SK-N-SH (cell line): ENCODE results near the gene FOXP1. TPM values are rescaled to one million over a fixed set of nuclear protein-coding genes. Genes with fewer than 3 reads are reported as not detected.

Source experiments
- CTCF ChIA-PET: fragments of 300-600, 350-600 bp; formaldehyde crosslinking; extraction: SDS; loops from one replicate; lab custom pipeline; 2021; lab: Yijun Ruan, JAX
- POLR2A ChIA-PET: fragments of 350-600 bp; sonication (Branson Sonifier 250); formaldehyde crosslinking; extraction: SDS; loops from one replicate; lab custom pipeline; 2020; ENCODE audit warnings: antibody characterized with exemption, inconsistent platforms; lab: Yijun Ruan, JAX
- DNase-seq: peaks from one replicate; pipeline ENCODE4 v3.0.0; 2012
- H2AFZ ChIP-seq: fragments of 200-600 bp; sonication (generic); 2 replicates; pipeline ENCODE4 v1.8.1; 2016; ENCODE audit warnings: antibody characterized with exemption, mild to moderate bottlenecking, low read depth
- H3F3A ChIP-seq: fragments of 200-600 bp; sonication (generic); replicated peaks from 2 replicates; pipeline ENCODE3; 2016; ENCODE audit warnings: antibody characterized with exemption, mild to moderate bottlenecking; ENCODE audit not compliant: insufficient read depth
- H3K27ac ChIP-seq, 2 experiments: fragments of 200-500 bp in 1 of 2; fragments of 200-600 bp in 1 of 2; sonication (Bioruptor generic) in 1 of 2; sonication (generic), shearing (Covaris generic) in 1 of 2; 2 replicates each; pipeline versions ENCODE4 v1.5.1 to v1.6.1; 2014 to 2016; ENCODE audit warnings: low read depth in 2 of 2, inconsistent platforms in 1 of 2, low read length in 1 of 2, mild to moderate bottlenecking in 1 of 2, mixed read lengths in 1 of 2
- H3K27me3 ChIP-seq: fragments of 200-600 bp; sonication (generic), shearing (Covaris generic); 2 replicates; pipeline ENCODE4 v1.6.1; 2016; ENCODE audit warnings: mixed run types; ENCODE audit not compliant: insufficient read depth
- H3K36me3 ChIP-seq, 2 experiments: fragments of 200-500 bp in 1 of 2; fragments of 200-600 bp in 1 of 2; sonication (Bioruptor generic) in 1 of 2; sonication (generic) in 1 of 2; replicated peaks in 1 of 2; 2 replicates each; pipeline versions ENCODE3 to v1.5.1; 2014 to 2016; ENCODE audit warnings: low read length in 1 of 2, mild to moderate bottlenecking in 1 of 2; ENCODE audit not compliant: insufficient read depth in 2 of 2, control insufficient read depth in 1 of 2
- H3K4me1 ChIP-seq, 2 experiments: fragments of 200-500 bp in 1 of 2; fragments of 200-600 bp in 1 of 2; sonication (Bioruptor generic) in 1 of 2; sonication (generic), shearing (Covaris generic) in 1 of 2; 2 replicates each; pipeline versions ENCODE4 v1.5.1 to v1.6.1; 2014 to 2016; ENCODE audit warnings: low read depth in 1 of 2, low read length in 1 of 2, mixed run types in 1 of 2; ENCODE audit not compliant: insufficient read depth in 2 of 2, control insufficient read depth in 1 of 2
- H3K4me2 ChIP-seq: fragments of 200-600 bp; sonication (generic), shearing (Covaris generic); 2 replicates; pipeline ENCODE4 v1.6.1; 2017; ENCODE audit warnings: mixed run types
- H3K4me3 ChIP-seq, 2 experiments: fragments of 200-500 bp in 1 of 2; fragments of 200-600 bp in 1 of 2; sonication (Bioruptor generic) in 1 of 2; sonication (generic), shearing (Covaris generic) in 1 of 2; 2 replicates each; pipeline versions ENCODE4 v1.5.1 to v1.8.1; 2014 to 2016; ENCODE audit warnings: low read depth in 2 of 2, inconsistent platforms in 1 of 2, low read length in 1 of 2, mild to moderate bottlenecking in 1 of 2, mixed read lengths in 1 of 2, moderate library complexity in 1 of 2
- H3K79me2 ChIP-seq: fragments of 200-600 bp; sonication (generic); 2 replicates; pipeline ENCODE4 v1.8.1; 2017; ENCODE audit warnings: mild to moderate bottlenecking; ENCODE audit not compliant: insufficient read depth
- H3K9ac ChIP-seq: fragments of 200-600 bp; sonication (generic); 2 replicates; pipeline ENCODE4 v1.6.1; 2017; ENCODE audit warnings: mixed run types
- H3K9me2 ChIP-seq: fragments of 200-600 bp; sonication (generic); 2 replicates; pipeline ENCODE4 v1.6.1; 2017; ENCODE audit warnings: mixed run types
- H3K9me3 ChIP-seq: fragments of 200-600 bp; sonication (generic); 2 replicates; pipeline ENCODE4 v1.6.1; 2017; ENCODE audit warnings: mixed run types, mild to moderate bottlenecking, moderate library complexity
- H4K20me1 ChIP-seq: fragments of 200-600 bp; sonication (generic); 2 replicates; pipeline ENCODE4 v1.6.1; 2017; ENCODE audit warnings: mild to moderate bottlenecking, mixed run types; ENCODE audit not compliant: insufficient read depth
- FOXJ3 ChIP-seq: sonication (generic); formaldehyde crosslinking; IDR thresholded peaks from 2 replicates; pipeline ENCODE4 v1.5.1; 2020; ENCODE audit warnings: mild to moderate bottlenecking, missing genetic modification reagents
- JUND ChIP-seq: IDR thresholded peaks from 2 replicates; pipeline ENCODE4 v1.4.0; 2012
- MEF2A ChIP-seq: IDR thresholded peaks from 2 replicates; pipeline ENCODE4 v1.4.0; 2012; ENCODE audit warnings: low read depth, borderline replicate concordance
- POLR2AphosphoS5 ChIP-seq: IDR thresholded peaks from 2 replicates; pipeline ENCODE4 v1.6.1; 2012; ENCODE audit warnings: low read depth, low read length
- RAD21 ChIP-seq: IDR thresholded peaks from 2 replicates; pipeline ENCODE4 v1.6.1; 2012; ENCODE audit warnings: mild to moderate bottlenecking, low read length
- TEAD4 ChIP-seq: IDR thresholded peaks from 2 replicates; pipeline ENCODE4 v1.4.0; 2012; ENCODE audit warnings: mild to moderate bottlenecking, borderline replicate concordance; ENCODE audit not compliant: insufficient read depth
- YY1 ChIP-seq: IDR thresholded peaks from 2 replicates; pipeline ENCODE4 v1.4.0; 2012; ENCODE audit warnings: low read depth, mild to moderate bottlenecking
- WGBS: methylation state at CpG from one replicate; pipeline ENCODE4 v1.1.6; 2017; ENCODE audit warnings: low lambda C conversion rate; 5-methylcytosine and 5-hydroxymethylcytosine counted together
- polyA plus RNA-seq, 3 experiments: library from polyadenylated mRNA; depleted of rRNA; stranded (reverse); fragments of >200 nt; gene quantifications; 2 replicates each; pipeline ENCODE4 v1.2.3, GENCODE V29; 2012
- TF ChIP-seq, protein P1 (sequence below): fragments of 150-350 bp; IDR thresholded peaks from 2 replicates; pipeline ENCODE4 v1.6.1; 2017; ENCODE audit warnings: antibody characterized with exemption, low read length, low read depth, borderline replicate concordance
- TF ChIP-seq, protein P2 (sequence below): IDR thresholded peaks from 2 replicates; pipeline ENCODE4; 2012

FOXP1 gene
- polyA plus RNA-seq, 1 of the 3 experiments (the other 2 are of a cell fraction) = 8.8 TPM

GRCh38 chr3:71384837-71385716 is 198.5 kb downstream of the FOXP1 start:
- DNase-seq = no peak
- peaks cover 95% of the 10 kb centered on the region for H3K79me2 ChIP-seq
- no peaks in the 10 kb centered on the region for H3K9me3 ChIP-seq
- 92% methylated on average over 7 of the region's 7 CpGs for WGBS
- peaks cover 10% of the 10 kb centered on the region for H3F3A ChIP-seq
- no peaks in the 10 kb centered on the region for H4K20me1 ChIP-seq
- H3K9me2 ChIP-seq = no peaks in the 10 kb centered on the region
- H2AFZ ChIP-seq = no peak overlapping the region
- H3K4me1 ChIP-seq = peaks cover 0 to 10% of the 10 kb centered on the region in 2 experiments; a peak in 1 of 4 replicates
- no peak overlapping the region for H3K4me2 ChIP-seq
- no peaks in the 10 kb centered on the region for H3K27me3 ChIP-seq
- H3K36me3 ChIP-seq = peaks cover 0 to 3% of the 10 kb centered on the region in 2 experiments
- ChIA-PET CTCF (interaction anchor here (1.9 kb wide), 1 partner anchor 12 kb away, joined by 6 read pairs; no protein-coding TSS in a partner anchor), POLR2A (no interaction called here)
- H3K9ac ChIP-seq = no peak overlapping the region
- H3K27ac ChIP-seq = no peak overlapping the region
- H3K4me3 ChIP-seq = no peak overlapping the region
- TF ChIP-seq FOXJ3 (CRISPR knock-in tag) (no peak), YY1 (no peak), RAD21 (no peak), JUND (no peak), TEAD4 (no peak), MEF2A (no peak)
- TF ChIP-seq, protein P1, sequence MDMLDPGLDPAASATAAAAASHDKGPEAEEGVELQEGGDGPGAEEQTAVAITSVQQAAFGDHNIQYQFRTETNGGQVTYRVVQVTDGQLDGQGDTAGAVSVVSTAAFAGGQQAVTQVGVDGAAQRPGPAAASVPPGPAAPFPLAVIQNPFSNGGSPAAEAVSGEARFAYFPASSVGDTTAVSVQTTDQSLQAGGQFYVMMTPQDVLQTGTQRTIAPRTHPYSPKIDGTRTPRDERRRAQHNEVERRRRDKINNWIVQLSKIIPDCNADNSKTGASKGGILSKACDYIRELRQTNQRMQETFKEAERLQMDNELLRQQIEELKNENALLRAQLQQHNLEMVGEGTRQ = no peak
- TF ChIP-seq, protein P2, sequence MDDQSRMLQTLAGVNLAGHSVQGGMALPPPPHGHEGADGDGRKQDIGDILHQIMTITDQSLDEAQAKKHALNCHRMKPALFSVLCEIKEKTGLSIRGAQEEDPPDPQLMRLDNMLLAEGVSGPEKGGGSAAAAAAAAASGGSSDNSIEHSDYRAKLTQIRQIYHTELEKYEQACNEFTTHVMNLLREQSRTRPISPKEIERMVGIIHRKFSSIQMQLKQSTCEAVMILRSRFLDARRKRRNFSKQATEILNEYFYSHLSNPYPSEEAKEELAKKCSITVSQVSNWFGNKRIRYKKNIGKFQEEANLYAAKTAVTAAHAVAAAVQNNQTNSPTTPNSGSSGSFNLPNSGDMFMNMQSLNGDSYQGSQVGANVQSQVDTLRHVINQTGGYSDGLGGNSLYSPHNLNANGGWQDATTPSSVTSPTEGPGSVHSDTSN = no peak

GRCh38 chr3:71384388-71384787 is 199.1 kb downstream of the FOXP1 start:
- ChIA-PET POLR2A (no interaction called here), CTCF (interaction anchor here (0.9 to 1.9 kb wide), 3 partner anchors 9 to 13 kb away, joined by 6 read pairs; no protein-coding TSS in a partner anchor)
- TF ChIP-seq POLR2AphosphoS5 (no peak), JUND (peak; percentile 17; the same call in 1 of the 2 replicates)
- TF ChIP-seq, protein P2 = 0 out of 2 replicates have a peak, but pooled peaks have one; percentile 31
- no peak overlapping the region for H2AFZ ChIP-seq
- no peak for DNase-seq
- peaks cover 94% of the 10 kb centered on the region for H3K79me2 ChIP-seq
- no peak overlapping the region for H3K4me3 ChIP-seq
- no peaks in the 10 kb centered on the region for H4K20me1 ChIP-seq
- peak overlapping the region in 1 of 2 experiments; percentile 37; a peak in 1 of 4 replicates for H3K27ac ChIP-seq
- no peak overlapping the region for H3K4me2 ChIP-seq
- no peaks in the 10 kb centered on the region for H3K9me3 ChIP-seq
- H3F3A ChIP-seq = peaks cover 10% of the 10 kb centered on the region
- peaks cover 0 to 3% of the 10 kb centered on the region in 2 experiments for H3K36me3 ChIP-seq
- H3K9me2 ChIP-seq = no peaks in the 10 kb centered on the region
- no peaks in the 10 kb centered on the region for H3K27me3 ChIP-seq
- H3K4me1 ChIP-seq = peaks cover 0 to 10% of the 10 kb centered on the region in 2 experiments; a peak in 1 of 4 replicates
- H3K9ac ChIP-seq = no peak overlapping the region
- WGBS = 71% methylated on average over 3 of the region's 3 CpGs
